Measurements from ENCODE around the gene CNTNAP5.

The CNTNAP5 gene

GRCh38 chr2:124835331-124835730 is 810.2 kb downstream of the CNTNAP5 start:
- no peak overlapping the region for H3K4me2 ChIP-seq (ENCODE audit: low read length)
- H3K9ac ChIP-seq (ENCODE audit: low read depth, low read length), result no peak overlapping the region
- H3K27me3 ChIP-seq (ENCODE audit: control insufficient read depth, insufficient read depth, low read length), result no peaks in the 10 kb centered on the region
- no peak overlapping the region for H3K4me3 ChIP-seq (ENCODE audit: low read length)
- no peaks in the 10 kb centered on the region for H3K36me3 ChIP-seq (ENCODE audit: insufficient read depth, low read length)
- no peaks in the 10 kb centered on the region for H3K4me1 ChIP-seq (ENCODE audit: control insufficient read depth, insufficient read depth, low read length)
- peaks cover 3% of the 10 kb centered on the region for H3K9me3 ChIP-seq (replicated peaks; ENCODE audit: low read length)

- no peak overlapping the region for H3K4me3 ChIP-seq (ENCODE audit: low read length)
- H3K4me1 ChIP-seq (ENCODE audit: control insufficient read depth, insufficient read depth, low read length), result no peaks in the 10 kb centered on the region
- H3K36me3 ChIP-seq (ENCODE audit: insufficient read depth, low read length), result no peaks in the 10 kb centered on the region
- no peak overlapping the region for H3K9ac ChIP-seq (ENCODE audit: low read depth, low read length)
- H3K9me3 ChIP-seq (replicated peaks; ENCODE audit: low read length), result peaks cover 6% of the 10 kb centered on the region
- no peaks in the 10 kb centered on the region for H3K27me3 ChIP-seq (ENCODE audit: control insufficient read depth, insufficient read depth, low read length)
- no peak overlapping the region for H3K4me2 ChIP-seq (ENCODE audit: low read length)
These were observed 811.3 kb downstream of the CNTNAP5 start for GRCh38 chr2:124836416-124836815.

GRCh38 chr2:124837496-124837895 is 812.4 kb downstream of the CNTNAP5 start:
- Histone ChIP-seq H3K36me3 (ENCODE audit: insufficient read depth, low read length) (no peaks in the 10 kb centered on the region), H3K27me3 (ENCODE audit: control insufficient read depth, insufficient read depth, low read length) (no peaks in the 10 kb centered on the region), H3K4me2 (ENCODE audit: low read length) (no peak overlapping the region), H3K9ac (ENCODE audit: low read depth, low read length) (no peak overlapping the region), H3K9me3 (replicated peaks; ENCODE audit: low read length) (peaks cover 6% of the 10 kb centered on the region), H3K4me3 (ENCODE audit: low read length) (no peak overlapping the region), H3K4me1 (ENCODE audit: control insufficient read depth, insufficient read depth, low read length) (no peaks in the 10 kb centered on the region)

- Histone ChIP-seq H3K9me3 (replicated peaks; ENCODE audit: low read length) (peaks cover 6% of the 10 kb centered on the region), H3K36me3 (ENCODE audit: insufficient read depth, low read length) (no peaks in the 10 kb centered on the region), H3K4me3 (ENCODE audit: low read length) (no peak overlapping the region), H3K9ac (ENCODE audit: low read depth, low read length) (no peak overlapping the region), H3K27me3 (ENCODE audit: control insufficient read depth, insufficient read depth, low read length) (no peaks in the 10 kb centered on the region), H3K4me2 (ENCODE audit: low read length) (no peak overlapping the region), H3K4me1 (ENCODE audit: control insufficient read depth, insufficient read depth, low read length) (no peaks in the 10 kb centered on the region)
These were observed 813.3 kb downstream of the CNTNAP5 start for GRCh38 chr2:124838406-124838805.

GRCh38 chr2:124867247-124867646 is 842.2 kb downstream of the CNTNAP5 start:
- H3K4me2 ChIP-seq (ENCODE audit: low read length), result no peak overlapping the region
- H3K27me3 ChIP-seq (ENCODE audit: control insufficient read depth, insufficient read depth, low read length), result no peaks in the 10 kb centered on the region
- H3K36me3 ChIP-seq (ENCODE audit: insufficient read depth, low read length), result no peaks in the 10 kb centered on the region
- H3K4me3 ChIP-seq (ENCODE audit: low read length), result no peak overlapping the region
- H3K9me3 ChIP-seq (replicated peaks; ENCODE audit: low read length), result peaks cover 8% of the 10 kb centered on the region
- H3K4me1 ChIP-seq (ENCODE audit: control insufficient read depth, insufficient read depth, low read length), result no peaks in the 10 kb centered on the region
- H3K9ac ChIP-seq (ENCODE audit: low read depth, low read length), result no peak overlapping the region

GRCh38 chr2:124874219-124874618 is 849.1 kb downstream of the CNTNAP5 start:
- Histone ChIP-seq H3K27me3 (ENCODE audit: control insufficient read depth, insufficient read depth, low read length) (no peaks in the 10 kb centered on the region), H3K36me3 (ENCODE audit: insufficient read depth, low read length) (no peaks in the 10 kb centered on the region), H3K9me3 (replicated peaks; ENCODE audit: low read length) (peaks cover 2% of the 10 kb centered on the region), H3K9ac (ENCODE audit: low read depth, low read length) (no peak overlapping the region), H3K4me3 (ENCODE audit: low read length) (no peak overlapping the region), H3K4me1 (ENCODE audit: control insufficient read depth, insufficient read depth, low read length) (no peaks in the 10 kb centered on the region), H3K4me2 (ENCODE audit: low read length) (no peak overlapping the region)

- no peaks in the 10 kb centered on the region for H3K4me1 ChIP-seq (ENCODE audit: control insufficient read depth, insufficient read depth, low read length)
- no peaks in the 10 kb centered on the region for H3K36me3 ChIP-seq (ENCODE audit: insufficient read depth, low read length)
- peaks cover 2% of the 10 kb centered on the region for H3K9me3 ChIP-seq (replicated peaks; ENCODE audit: low read length)
- H3K27me3 ChIP-seq (ENCODE audit: control insufficient read depth, insufficient read depth, low read length), result no peaks in the 10 kb centered on the region
- H3K9ac ChIP-seq (ENCODE audit: low read depth, low read length), result no peak overlapping the region
- H3K4me3 ChIP-seq (ENCODE audit: low read length), result no peak overlapping the region
- H3K4me2 ChIP-seq (ENCODE audit: low read length), result no peak overlapping the region
These were observed 849.6 kb downstream of the CNTNAP5 start for GRCh38 chr2:124874676-124875075.

- Histone ChIP-seq H3K4me2 (ENCODE audit: low read length) (no peak overlapping the region), H3K9ac (ENCODE audit: low read depth, low read length) (no peak overlapping the region), H3K27me3 (ENCODE audit: control insufficient read depth, insufficient read depth, low read length) (no peaks in the 10 kb centered on the region), H3K36me3 (ENCODE audit: insufficient read depth, low read length) (no peaks in the 10 kb centered on the region), H3K4me1 (ENCODE audit: control insufficient read depth, insufficient read depth, low read length) (no peaks in the 10 kb centered on the region), H3K4me3 (ENCODE audit: low read length) (no peak overlapping the region), H3K9me3 (replicated peaks; ENCODE audit: low read length) (peaks cover 2% of the 10 kb centered on the region)
These were observed 850.6 kb downstream of the CNTNAP5 start for GRCh38 chr2:124875627-124876244.

GRCh38 chr2:124877141-124877577 is 852.1 kb downstream of the CNTNAP5 start:
- no peaks in the 10 kb centered on the region for H3K36me3 ChIP-seq (ENCODE audit: insufficient read depth, low read length)
- no peak overlapping the region for H3K4me3 ChIP-seq (ENCODE audit: low read length)
- no peaks in the 10 kb centered on the region for H3K27me3 ChIP-seq (ENCODE audit: control insufficient read depth, insufficient read depth, low read length)
- no peak overlapping the region for H3K9ac ChIP-seq (ENCODE audit: low read depth, low read length)
- peaks cover 4% of the 10 kb centered on the region for H3K9me3 ChIP-seq (replicated peaks; ENCODE audit: low read length)
- H3K4me2 ChIP-seq (ENCODE audit: low read length), result no peak overlapping the region
- H3K4me1 ChIP-seq (ENCODE audit: control insufficient read depth, insufficient read depth, low read length), result no peaks in the 10 kb centered on the region

- no peaks in the 10 kb centered on the region for H3K36me3 ChIP-seq (ENCODE audit: insufficient read depth, low read length)
- H3K9ac ChIP-seq (ENCODE audit: low read depth, low read length), result no peak overlapping the region
- H3K9me3 ChIP-seq (replicated peaks; ENCODE audit: low read length), result peaks cover 12% of the 10 kb centered on the region
- no peaks in the 10 kb centered on the region for H3K27me3 ChIP-seq (ENCODE audit: control insufficient read depth, insufficient read depth, low read length)
- no peaks in the 10 kb centered on the region for H3K4me1 ChIP-seq (ENCODE audit: control insufficient read depth, insufficient read depth, low read length)
- no peak overlapping the region for H3K4me2 ChIP-seq (ENCODE audit: low read length)
- no peak overlapping the region for H3K4me3 ChIP-seq (ENCODE audit: low read length)
These were observed 854.6 kb downstream of the CNTNAP5 start for GRCh38 chr2:124879640-124880039.

GRCh38 chr2:124880995-124881394 is 855.9 kb downstream of the CNTNAP5 start:
- H3K9me3 ChIP-seq (replicated peaks; ENCODE audit: low read length), result peaks cover 17% of the 10 kb centered on the region
- no peaks in the 10 kb centered on the region for H3K27me3 ChIP-seq (ENCODE audit: control insufficient read depth, insufficient read depth, low read length)
- H3K9ac ChIP-seq (ENCODE audit: low read depth, low read length), result no peak overlapping the region
- H3K4me1 ChIP-seq (ENCODE audit: control insufficient read depth, insufficient read depth, low read length), result no peaks in the 10 kb centered on the region
- no peaks in the 10 kb centered on the region for H3K36me3 ChIP-seq (ENCODE audit: insufficient read depth, low read length)
- H3K4me2 ChIP-seq (ENCODE audit: low read length), result no peak overlapping the region
- no peak overlapping the region for H3K4me3 ChIP-seq (ENCODE audit: low read length)

- H3K4me1 ChIP-seq (ENCODE audit: control insufficient read depth, insufficient read depth, low read length), result no peaks in the 10 kb centered on the region
- H3K9me3 ChIP-seq (replicated peaks; ENCODE audit: low read length), result peaks cover 17% of the 10 kb centered on the region
- H3K9ac ChIP-seq (ENCODE audit: low read depth, low read length), result no peak overlapping the region
- no peaks in the 10 kb centered on the region for H3K27me3 ChIP-seq (ENCODE audit: control insufficient read depth, insufficient read depth, low read length)
- no peak overlapping the region for H3K4me3 ChIP-seq (ENCODE audit: low read length)
- H3K4me2 ChIP-seq (ENCODE audit: low read length), result no peak overlapping the region
- H3K36me3 ChIP-seq (ENCODE audit: insufficient read depth, low read length), result no peaks in the 10 kb centered on the region
These were observed 857.3 kb downstream of the CNTNAP5 start for GRCh38 chr2:124882423-124882822.
